Epithelial cell of prostate (primary cell): ENCODE measurements around the gene EME2.
"Not testable (repeated sequence)": the region's sequence is repeated elsewhere in the genome, so short reads cannot be mapped to it uniquely, and the experiment has no call there.

Experiments used
- DNase-seq: peaks from one replicate; pipeline ENCODE4 v3.0.0-alpha.2; 2011; ENCODE audit warnings: low read depth, low spot score
- H3K27ac ChIP-seq: fragments of 450-650 bp; 2 replicates; pipeline ENCODE4 v1.5.1; 2017; ENCODE audit warnings: mild to moderate bottlenecking

Gene EME2

GRCh38 chr16:1788708-1789100 lies 16.1 kb downstream of the EME2 start:
- no peak for DNase-seq
- no peak overlapping the region for H3K27ac ChIP-seq

- DNase-seq = no peak
- no peak overlapping the region for H3K27ac ChIP-seq
These were observed 17.0 kb downstream of the EME2 start for GRCh38 chr16:1789643-1790045.

DNA sequence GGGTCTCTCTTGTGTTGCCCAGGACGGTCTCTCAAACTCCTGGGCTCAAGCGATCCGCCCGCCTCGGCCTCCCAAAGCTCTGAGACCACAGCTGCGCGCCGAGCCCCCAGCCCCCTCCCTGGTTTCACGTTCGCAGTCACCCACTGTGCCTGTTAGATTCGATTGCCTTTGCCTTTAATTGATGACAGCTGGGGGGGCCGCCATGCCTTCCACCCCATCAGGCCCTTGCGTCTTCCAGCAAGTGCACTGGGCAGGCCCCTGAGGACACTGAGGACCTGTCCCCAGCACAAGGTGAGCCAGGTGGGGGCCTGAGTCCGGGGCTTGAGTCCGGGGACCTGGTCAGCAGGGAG lies 17.6 kb downstream of the EME2 start:
- no peak overlapping the region for H3K27ac ChIP-seq
- no peak for DNase-seq

DNA sequence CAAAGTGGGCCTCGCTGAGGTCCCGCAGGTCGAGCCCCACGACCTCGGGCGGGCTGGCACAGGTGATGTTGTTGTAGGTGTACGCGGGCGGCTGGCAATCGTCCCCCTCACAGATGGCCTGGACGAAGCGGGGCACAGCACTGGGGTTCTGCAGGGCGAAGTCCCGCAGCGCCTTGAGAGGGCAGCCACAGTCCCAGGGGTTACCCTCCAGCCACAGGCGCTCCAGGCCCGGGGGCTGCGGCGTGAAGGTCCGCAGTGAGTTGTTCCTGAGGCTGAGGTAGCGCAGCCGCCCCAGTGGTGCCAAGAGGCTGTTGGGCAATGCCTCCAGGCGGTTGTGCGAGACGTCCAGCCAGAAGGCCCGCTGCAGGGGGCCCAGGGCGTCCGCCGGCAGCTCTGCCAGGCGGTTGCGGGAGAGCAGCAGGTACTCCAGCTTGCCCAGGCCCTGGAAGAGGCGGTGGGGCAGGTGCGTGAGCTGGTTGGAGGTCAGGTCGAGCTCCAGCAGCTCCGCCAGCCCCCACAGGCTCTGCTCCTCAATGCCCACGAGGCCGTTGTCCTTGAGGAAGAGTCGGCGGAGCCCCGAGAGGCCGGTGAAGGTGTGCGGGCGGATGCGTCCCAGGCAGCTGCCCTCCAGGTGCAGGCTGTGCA lies 18.1 kb downstream of the EME2 start:
- no peak for DNase-seq
- no peak overlapping the region for H3K27ac ChIP-seq

DNA sequence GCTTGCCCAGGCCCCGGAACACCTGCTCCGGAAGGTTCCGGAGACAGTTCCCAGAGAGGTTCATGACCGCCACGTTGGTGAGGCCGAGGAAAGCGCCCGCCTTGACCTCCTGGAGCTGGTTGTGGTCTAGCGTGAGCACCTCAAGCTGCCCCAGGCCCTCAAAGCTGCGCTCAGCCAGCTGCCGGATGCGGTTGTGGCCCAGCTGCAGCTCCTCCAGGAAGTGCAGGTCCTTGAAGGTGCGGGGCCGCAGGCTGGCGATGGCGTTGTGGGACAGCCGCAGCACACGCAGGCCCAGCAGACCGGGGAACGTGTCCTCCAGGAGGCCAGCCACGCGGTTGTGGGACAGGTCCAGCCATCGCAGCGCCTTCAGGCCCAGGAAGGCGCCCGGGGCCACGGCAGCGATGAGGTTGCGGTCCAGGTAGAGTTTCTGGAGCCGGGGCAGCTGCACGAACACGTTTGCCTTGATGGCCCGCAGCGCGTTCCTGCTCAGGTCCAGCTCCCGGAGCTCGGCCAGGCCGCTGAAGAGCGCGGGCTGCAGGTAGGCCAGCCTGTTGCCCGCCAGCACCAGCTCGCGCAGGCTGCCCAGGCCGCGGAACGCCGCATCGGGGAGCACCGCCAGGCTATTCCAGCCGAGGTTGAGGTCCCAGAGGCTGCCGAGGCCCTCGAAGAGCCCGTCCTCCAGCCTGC lies 18.8 kb downstream of the EME2 start:
- no peak overlapping the region for H3K27ac ChIP-seq
- no peak for DNase-seq

DNA sequence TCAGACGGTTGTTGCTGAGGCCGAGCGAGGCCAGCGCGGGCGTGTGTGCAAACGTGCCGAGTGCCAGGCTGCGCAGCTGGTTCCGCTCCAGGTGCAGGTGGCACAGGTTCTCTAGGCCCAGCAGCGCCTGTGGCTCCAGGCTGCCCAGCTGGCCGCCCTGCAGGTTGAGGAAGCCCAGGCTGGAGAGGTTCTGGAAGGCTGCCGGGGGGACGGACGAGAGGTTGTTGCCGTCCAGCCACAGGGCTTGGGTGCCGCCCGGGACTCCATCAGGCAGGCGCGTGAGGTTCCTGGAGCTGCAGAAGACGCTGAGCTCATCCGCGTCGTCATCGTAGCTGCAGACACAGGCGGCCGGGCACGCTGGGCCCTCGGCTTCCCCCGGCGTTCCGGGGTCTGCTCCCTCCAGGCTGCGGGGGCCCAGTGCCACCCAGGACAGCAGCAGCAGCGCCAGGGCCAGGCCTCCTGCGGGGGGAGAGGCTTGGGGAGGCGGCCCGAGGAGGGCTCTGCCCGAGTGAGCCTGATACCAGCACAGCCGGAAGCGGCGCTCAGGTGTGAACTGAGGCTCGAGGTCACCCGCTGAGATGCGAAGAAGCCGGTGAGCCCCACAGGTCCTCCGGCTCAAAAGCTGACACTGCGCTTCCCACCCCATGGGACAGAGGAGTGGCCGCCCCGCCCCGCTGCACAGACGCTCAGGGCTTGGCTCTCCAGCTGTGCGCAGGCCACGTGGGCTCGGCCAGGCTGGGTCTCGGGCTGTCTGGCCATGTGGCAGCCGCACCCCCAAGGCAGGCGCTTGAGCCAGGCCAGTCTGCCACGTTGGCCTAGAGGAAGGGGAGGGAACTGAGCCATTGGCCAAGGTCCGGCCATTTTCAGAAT lies 19.6 kb downstream of the EME2 start:
- no peak overlapping the region for H3K27ac ChIP-seq
- DNase-seq = no peak

- DNase-seq = no peak
- H3K27ac ChIP-seq = no peak overlapping the region
These were observed 20.4 kb downstream of the EME2 start for GRCh38 chr16:1792836-1793577.

DNA sequence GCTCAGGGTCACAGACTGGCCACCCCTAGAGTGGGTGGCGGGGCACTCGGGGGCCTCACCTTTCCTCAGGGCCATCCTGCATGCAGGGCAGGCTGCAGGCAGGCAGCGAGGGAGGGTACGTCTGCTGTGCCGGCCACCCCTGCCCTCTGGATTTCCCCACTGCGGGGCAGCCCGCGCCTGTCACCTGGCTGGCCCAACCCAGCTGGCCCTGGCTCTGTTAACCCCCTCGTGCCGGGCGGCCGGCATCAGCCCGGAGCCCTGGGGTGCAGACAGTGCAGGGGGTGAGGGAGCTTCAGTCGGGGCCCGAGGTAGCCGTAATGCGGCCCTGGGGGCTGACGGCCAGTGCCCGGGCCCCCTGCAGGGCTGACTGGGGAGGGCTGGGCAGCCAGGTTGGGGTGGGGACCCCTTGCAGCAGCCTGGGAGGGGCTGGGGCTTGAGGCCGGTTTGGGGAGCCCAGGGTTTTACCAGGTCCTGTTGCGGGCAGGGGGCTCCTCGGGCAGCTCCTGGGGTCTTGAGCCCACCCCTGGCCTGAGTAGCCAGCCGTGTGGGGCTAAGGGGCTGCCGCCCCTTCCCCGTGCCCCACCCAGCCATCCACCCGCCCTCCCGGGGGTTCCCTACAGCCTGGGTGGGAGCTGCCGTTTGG lies 21.1 kb downstream of the EME2 start, which contains the start of gene IGFALS:
Gene IGFALS (minus strand): TSS at position 128 of the 643 bp plus-strand sequence. CDS start 53 bp downstream, at position 75.
- no peak within 1 kb of the TSS for H3K27ac ChIP-seq
- DNase-seq = no peak

DNA sequence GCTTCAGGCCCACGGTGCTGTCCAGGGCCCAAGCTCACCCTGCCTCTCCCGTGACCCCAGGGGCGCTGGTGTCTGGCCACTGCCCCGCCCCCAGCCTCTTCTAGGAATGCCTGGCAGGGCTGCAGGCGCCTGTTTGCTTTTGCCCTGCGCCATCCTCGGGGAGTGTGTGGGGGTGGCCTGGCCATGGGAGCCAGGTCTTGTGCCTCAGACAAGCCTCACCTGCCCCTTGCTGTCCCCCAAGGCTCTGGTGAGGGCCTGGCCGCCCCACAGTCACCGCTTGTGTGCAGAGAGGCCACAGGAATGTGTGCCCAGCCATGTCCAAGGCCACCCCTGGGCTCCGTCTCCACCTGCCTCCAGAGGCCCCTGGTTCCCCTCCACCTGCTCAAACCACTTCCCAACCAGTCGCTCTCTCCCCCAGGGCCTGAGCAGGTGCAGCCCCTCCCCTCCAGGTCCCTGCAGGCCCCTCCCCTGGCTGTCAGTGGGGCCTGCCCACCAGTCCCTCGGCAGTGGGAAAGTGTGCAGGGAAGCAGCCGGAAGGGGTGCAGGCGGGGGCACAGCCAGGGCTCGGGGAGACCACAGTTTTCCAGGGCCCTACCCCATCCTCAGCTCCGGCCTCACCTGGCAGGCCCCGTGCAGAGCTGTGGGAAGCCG lies 21.7 kb downstream of the EME2 start:
- H3K27ac ChIP-seq = no peak overlapping the region
- no peak for DNase-seq

GRCh38 chr16:1794908-1795666 lies 22.5 kb downstream of the EME2 start:
- DNase-seq = no peak
- H3K27ac ChIP-seq = no peak overlapping the region

DNA sequence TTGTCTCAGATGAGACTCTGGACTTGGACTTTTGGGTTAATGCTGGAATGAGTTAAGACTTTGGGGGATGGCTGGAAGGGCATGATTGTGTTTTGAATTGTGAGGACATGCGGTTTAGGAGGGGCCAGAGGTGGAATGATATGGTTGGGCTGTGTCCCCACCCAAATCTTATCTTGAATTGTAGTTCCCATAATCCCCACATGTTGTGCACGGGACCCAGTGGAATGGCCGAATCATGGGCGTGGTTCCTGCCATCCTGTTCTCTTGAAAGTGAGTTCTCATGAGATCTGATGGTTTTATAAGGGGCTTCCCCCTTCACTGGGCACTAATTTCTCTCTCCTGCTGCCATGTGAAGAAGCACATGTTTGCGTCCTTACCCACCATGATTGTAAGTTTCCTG lies 26.7 kb downstream of the EME2 start:
- DNase-seq, H3K27ac ChIP-seq: not testable (repeated sequence)

DNA sequence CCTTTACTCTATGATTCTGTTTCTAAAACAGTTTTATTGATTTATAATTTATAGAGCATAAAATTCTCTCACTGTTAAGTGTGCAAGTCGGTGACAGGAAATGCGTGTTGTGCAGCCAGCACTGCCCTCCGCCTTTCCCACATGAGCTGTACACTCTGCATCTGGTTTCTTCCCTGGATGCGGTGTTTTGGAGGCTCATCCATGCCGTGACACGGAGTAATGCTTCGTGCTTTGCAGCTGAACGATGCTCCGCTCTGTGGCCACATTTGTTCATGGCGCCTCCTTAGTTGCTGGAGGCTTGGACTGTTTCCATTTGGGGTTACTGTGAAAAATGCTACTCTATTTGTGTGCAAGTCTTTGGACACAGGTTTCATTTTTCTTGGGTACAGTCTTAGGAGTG lies 28.1 kb downstream of the EME2 start:
- no peak for DNase-seq
- H3K27ac ChIP-seq = no peak overlapping the region

DNA sequence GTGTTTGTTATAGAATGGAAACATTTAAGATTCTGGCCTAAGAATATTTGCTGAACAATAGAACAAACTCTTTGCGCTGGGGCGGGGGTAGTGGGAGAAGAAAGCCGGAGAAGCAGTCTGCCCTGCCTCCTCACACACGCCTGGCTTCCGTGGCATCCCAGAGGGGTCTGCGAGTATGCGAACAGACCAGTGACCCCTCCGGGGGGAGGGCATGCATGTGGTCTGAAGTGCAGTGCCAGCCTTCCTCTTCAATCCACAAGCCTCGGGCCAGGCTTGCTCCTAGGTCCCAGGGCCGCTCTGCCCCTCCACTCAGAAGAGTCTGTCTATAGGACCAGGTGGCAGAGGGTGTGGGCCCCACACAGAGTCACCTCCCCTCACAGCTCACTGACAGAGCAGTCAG lies 35.0 kb downstream of the EME2 start:
- DNase-seq = no peak
- no peak overlapping the region for H3K27ac ChIP-seq

- H3K27ac ChIP-seq = no peak overlapping the region
- DNase-seq = no peak
These were observed 36.1 kb downstream of the EME2 start for GRCh38 chr16:1808691-1809090.

GRCh38 chr16:1809281-1809801 lies 36.7 kb downstream of the EME2 start:
- DNase-seq = no peak
- no peak overlapping the region for H3K27ac ChIP-seq

DNA sequence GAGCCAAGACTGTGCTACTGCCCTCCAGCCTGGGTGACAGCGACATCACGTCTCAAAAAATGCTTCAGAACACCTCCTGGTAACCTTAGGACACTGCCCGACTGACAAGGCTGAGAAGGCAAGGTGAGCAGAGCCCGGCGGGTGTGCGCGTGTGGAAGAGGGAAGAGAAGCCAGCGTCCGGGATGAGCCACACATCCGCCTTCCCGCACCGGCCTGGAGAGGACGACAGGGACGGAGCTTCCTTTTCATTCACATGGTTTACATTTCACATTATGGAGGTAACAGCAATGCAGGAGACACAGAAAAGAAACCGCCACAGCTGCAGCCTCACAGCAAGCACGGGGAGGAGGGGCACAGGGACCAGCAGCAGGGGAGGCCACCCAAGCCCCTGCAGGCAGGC lies 37.5 kb downstream of the EME2 start:
- no peak for DNase-seq
- no peak overlapping the region for H3K27ac ChIP-seq

DNA sequence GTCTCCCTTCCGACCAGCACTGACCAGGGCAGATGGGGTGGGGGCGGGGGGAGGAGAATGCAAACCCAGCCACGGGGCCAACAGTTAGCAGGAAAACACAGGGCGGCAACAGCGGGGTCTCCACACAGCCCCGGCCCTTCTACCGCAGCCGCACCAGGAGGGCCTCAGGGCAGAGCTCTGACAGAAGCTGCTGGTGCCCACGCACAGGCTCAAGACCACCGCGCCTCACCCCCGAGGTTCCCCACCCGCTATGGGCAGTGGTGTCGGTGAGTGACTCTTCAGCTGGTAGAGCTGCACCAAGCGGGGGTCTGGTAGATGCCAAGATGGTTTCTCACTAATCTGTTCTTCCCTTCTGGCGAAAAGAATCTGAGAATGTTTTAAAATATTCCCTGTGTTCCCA lies 37.9 kb downstream of the EME2 start:
- no peak for DNase-seq

DNA sequence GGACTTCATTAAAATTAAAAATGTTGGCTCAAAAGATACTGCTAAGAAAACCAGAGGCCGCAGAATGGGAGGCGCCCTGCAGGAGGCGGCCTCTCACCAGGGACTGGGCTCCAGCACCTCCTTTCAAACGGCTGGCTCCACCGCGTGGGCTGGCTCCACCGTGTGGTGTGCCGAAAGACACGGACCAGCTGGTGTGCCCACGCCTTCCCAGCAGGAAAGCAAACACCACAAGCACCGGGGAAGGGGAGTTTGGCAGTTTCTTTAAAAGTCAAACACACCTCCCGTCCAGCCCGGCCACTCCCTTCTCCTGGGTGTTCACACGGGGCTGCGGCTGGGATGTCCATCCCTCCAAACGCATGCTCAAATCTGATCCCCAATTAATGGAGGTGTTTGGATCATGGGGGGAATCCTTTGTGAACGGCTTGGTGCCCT lies 40.1 kb downstream of the EME2 start:
- no peak overlapping the region for H3K27ac ChIP-seq
- DNase-seq = peak; percentile 26

More for the DNA sequence above, 37.9 kb downstream of the EME2 start:
- H3K27ac ChIP-seq = no peak overlapping the region

DNA sequence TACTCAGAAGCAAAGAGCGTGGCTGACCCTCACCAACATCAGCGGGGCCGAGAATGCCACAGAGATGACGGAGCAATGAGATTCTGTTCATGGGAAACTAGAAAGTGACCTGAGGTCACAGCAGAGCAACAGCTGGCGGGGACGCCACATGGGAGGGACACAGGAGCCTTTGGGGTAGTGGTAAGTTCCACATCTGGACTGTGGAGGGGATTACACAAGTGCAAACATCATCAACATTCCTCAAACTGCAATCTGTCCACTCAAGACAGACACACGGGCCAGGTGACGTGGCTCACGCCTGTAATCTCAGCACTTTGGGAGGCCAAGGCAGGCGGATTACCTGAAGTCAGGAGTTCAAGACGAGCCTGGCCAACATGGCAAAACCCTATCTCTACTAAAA lies 42.9 kb downstream of the EME2 start:
- no peak overlapping the region for H3K27ac ChIP-seq
- DNase-seq = no peak
